ENCODE results near the gene HAGH. TPM values are rescaled to one million over a fixed set of nuclear protein-coding genes. Genes with fewer than 3 reads are reported as not detected.

HAGH gene
- polyA plus RNA-seq, 1 donor from 2014 or later = 163 TPM

- TF ChIP-seq, protein P1, sequence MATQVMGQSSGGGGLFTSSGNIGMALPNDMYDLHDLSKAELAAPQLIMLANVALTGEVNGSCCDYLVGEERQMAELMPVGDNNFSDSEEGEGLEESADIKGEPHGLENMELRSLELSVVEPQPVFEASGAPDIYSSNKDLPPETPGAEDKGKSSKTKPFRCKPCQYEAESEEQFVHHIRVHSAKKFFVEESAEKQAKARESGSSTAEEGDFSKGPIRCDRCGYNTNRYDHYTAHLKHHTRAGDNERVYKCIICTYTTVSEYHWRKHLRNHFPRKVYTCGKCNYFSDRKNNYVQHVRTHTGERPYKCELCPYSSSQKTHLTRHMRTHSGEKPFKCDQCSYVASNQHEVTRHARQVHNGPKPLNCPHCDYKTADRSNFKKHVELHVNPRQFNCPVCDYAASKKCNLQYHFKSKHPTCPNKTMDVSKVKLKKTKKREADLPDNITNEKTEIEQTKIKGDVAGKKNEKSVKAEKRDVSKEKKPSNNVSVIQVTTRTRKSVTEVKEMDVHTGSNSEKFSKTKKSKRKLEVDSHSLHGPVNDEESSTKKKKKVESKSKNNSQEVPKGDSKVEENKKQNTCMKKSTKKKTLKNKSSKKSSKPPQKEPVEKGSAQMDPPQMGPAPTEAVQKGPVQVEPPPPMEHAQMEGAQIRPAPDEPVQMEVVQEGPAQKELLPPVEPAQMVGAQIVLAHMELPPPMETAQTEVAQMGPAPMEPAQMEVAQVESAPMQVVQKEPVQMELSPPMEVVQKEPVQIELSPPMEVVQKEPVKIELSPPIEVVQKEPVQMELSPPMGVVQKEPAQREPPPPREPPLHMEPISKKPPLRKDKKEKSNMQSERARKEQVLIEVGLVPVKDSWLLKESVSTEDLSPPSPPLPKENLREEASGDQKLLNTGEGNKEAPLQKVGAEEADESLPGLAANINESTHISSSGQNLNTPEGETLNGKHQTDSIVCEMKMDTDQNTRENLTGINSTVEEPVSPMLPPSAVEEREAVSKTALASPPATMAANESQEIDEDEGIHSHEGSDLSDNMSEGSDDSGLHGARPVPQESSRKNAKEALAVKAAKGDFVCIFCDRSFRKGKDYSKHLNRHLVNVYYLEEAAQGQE (IDR thresholded peaks at IDR 0.05; ENCODE audit: borderline replicate concordance) = no peak
- TF ChIP-seq POLR2AphosphoS5 (IDR thresholded peaks at IDR 0.05) = peak; percentile 6
- TF ChIP-seq EP300 (conservative IDR thresholded peaks at IDR 0.05; ENCODE audit: poor library complexity, severe bottlenecking) = no peak
- TF ChIP-seq EZH2 (IDR thresholded peaks at IDR 0.05; ENCODE audit: borderline replicate concordance, insufficient read depth, low read length, poor library complexity, severe bottlenecking) = no peak
- TF ChIP-seq CTCF (IDR thresholded peaks at IDR 0.05; ENCODE audit: poor library complexity, severe bottlenecking) = no peak
- TF ChIP-seq SMC3 (conservative IDR thresholded peaks at IDR 0.05; ENCODE audit: poor library complexity) = no peak
- H3K79me2 ChIP-seq (replicated peaks; ENCODE audit: insufficient read depth, low read length) = peaks cover 8% of the 10 kb centered on the region
- no peaks in the 10 kb centered on the region for H3K9me3 ChIP-seq (ENCODE audit: low read length)
- no peaks in the 10 kb centered on the region for H3K9me2 ChIP-seq (ENCODE audit: insufficient read depth, low read length)
- no peak overlapping the region for H3K9ac ChIP-seq (ENCODE audit: low read length)
- no peak overlapping the region for H2AFZ ChIP-seq (ENCODE audit: low read depth, low read length)
- H3K4me2 ChIP-seq (ENCODE audit: low read length) = no peak overlapping the region
- no peak overlapping the region for H3K4me3 ChIP-seq (ENCODE audit: low read length)
- no peaks in the 10 kb centered on the region for H4K20me1 ChIP-seq (ENCODE audit: insufficient read depth)
- H3K27me3 ChIP-seq (ENCODE audit: insufficient read depth, low read depth, low read length) = no peaks in the 10 kb centered on the region
- no peaks in the 10 kb centered on the region for H3K36me3 ChIP-seq (ENCODE audit: insufficient read depth, low read length)
- no peak overlapping the region for H3K27ac ChIP-seq (ENCODE audit: low read length)
- no peaks in the 10 kb centered on the region for H3F3A ChIP-seq (ENCODE audit: insufficient read depth, low read length, poor library complexity, severe bottlenecking)
These were observed 57.0 kb downstream of the HAGH start for GRCh38 chr16:1769402-1770300.

DNA sequence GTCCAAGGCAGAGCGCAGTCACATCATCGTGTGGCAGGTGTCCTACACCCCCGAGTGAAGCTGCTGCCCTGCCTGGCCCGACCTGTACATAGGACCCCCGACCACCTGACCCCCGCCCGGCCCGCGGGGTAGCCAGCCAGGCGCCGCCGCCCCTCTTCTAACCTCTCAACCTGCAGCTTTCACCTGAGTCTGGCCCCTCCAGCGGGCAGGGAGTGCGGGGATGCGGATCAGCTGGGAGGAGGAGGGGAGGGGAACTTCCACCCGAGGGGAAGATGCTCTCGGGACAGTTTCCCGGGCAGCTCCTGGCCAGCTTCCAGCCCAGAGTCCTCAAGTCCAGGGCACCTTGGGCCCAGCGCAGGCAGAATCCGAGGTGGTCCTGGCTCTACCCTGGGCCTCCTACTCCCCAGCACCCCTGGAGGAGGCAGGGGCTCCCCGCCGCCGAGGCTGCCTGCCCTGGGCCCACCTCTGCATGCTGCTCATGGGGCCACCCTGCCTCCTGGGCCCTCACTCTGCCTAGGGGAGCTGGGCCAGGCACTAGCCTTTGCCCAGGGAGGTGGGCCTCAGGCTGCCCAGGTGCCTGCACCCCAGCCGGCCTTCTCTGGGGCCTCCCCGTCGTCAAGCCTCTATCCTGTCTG, 57.7 kb downstream of the HAGH start:
- H3K4me2 ChIP-seq (ENCODE audit: low read length) = no peak overlapping the region
- H3K9me2 ChIP-seq (ENCODE audit: insufficient read depth, low read length) = no peaks in the 10 kb centered on the region
- no peaks in the 10 kb centered on the region for H3K9me3 ChIP-seq (ENCODE audit: low read length)
- no peaks in the 10 kb centered on the region for H3F3A ChIP-seq (ENCODE audit: insufficient read depth, low read length, poor library complexity, severe bottlenecking)
- no peak overlapping the region for H3K9ac ChIP-seq (ENCODE audit: low read length)
- no peak overlapping the region for H3K27ac ChIP-seq (ENCODE audit: low read length)
- TF ChIP-seq POLR2AphosphoS5 (IDR thresholded peaks at IDR 0.05) (no peak), CTCF (IDR thresholded peaks at IDR 0.05; ENCODE audit: poor library complexity, severe bottlenecking) (no peak), SMC3 (conservative IDR thresholded peaks at IDR 0.05; ENCODE audit: poor library complexity) (no peak), RAD21 (conservative IDR thresholded peaks at IDR 0.05) (no peak), TAF1 (IDR thresholded peaks at IDR 0.05; ENCODE audit: low read depth) (no peak), EP300 (conservative IDR thresholded peaks at IDR 0.05; ENCODE audit: poor library complexity, severe bottlenecking) (no peak), MXI1 (conservative IDR thresholded peaks at IDR 0.05; ENCODE audit: poor library complexity, severe bottlenecking) (no peak), EZH2 (IDR thresholded peaks at IDR 0.05; ENCODE audit: borderline replicate concordance, insufficient read depth, low read length, poor library complexity, severe bottlenecking) (no peak)
- TF ChIP-seq, protein P1 (IDR thresholded peaks at IDR 0.05; ENCODE audit: borderline replicate concordance) = no peak
- H3K27me3 ChIP-seq (ENCODE audit: insufficient read depth, low read depth, low read length) = no peaks in the 10 kb centered on the region
- no peaks in the 10 kb centered on the region for H3K36me3 ChIP-seq (ENCODE audit: insufficient read depth, low read length)
- peaks cover under 1% of the 10 kb centered on the region for H3K79me2 ChIP-seq (replicated peaks; ENCODE audit: insufficient read depth, low read length)
- H2AFZ ChIP-seq (ENCODE audit: low read depth, low read length) = no peak overlapping the region
- no peak overlapping the region for H3K4me3 ChIP-seq (ENCODE audit: low read length)
- H4K20me1 ChIP-seq (ENCODE audit: insufficient read depth) = no peaks in the 10 kb centered on the region

All from neural cell (in vitro differentiated cells).